Endometrium (tissue), 2 donors: ENCODE results near the gene NXPH3.
"Not testable (repeated sequence)": the region's sequence is repeated elsewhere in the genome, so short reads cannot be mapped to it uniquely, and the experiment has no call there.

Experiments
- FAIRE-seq: peaks from 2 replicates; lab custom pipeline; 2012; peaks lifted over from hg19 to GRCh38; lab: Jason Lieb, UNC
- donor health status: control.
- donor health status: control.

Gene NXPH3

GRCh38 chr17:49575679-49576087 is at the start of gene NXPH3:
Gene NXPH3 (plus strand): TSS chr17:49575871. CDS start chr17:49576220, 349 bp downstream.
- no peak for FAIRE-seq

GRCh38 chr17:49527927-49528651 is 47.6 kb upstream of the NXPH3 start:
- FAIRE-seq, result no peak

- no peak for FAIRE-seq
These were observed 46.7 kb upstream of the NXPH3 start for GRCh38 chr17:49528966-49529365.

- FAIRE-seq, result no peak
These were observed 45.6 kb upstream of the NXPH3 start for GRCh38 chr17:49530118-49530517.

GRCh38 chr17:49543860-49544259 is 31.8 kb upstream of the NXPH3 start:
- no peak for FAIRE-seq

GRCh38 chr17:49545007-49545660 is 30.5 kb upstream of the NXPH3 start:
- no peak for FAIRE-seq

- FAIRE-seq, result no peak
These were observed 29.7 kb upstream of the NXPH3 start for GRCh38 chr17:49545806-49546545.

GRCh38 chr17:49546546-49547535 is 28.8 kb upstream of the NXPH3 start:
- FAIRE-seq, result no peak

GRCh38 chr17:49547566-49547965 is 28.1 kb upstream of the NXPH3 start:
- no peak for FAIRE-seq

GRCh38 chr17:49548051-49548505 is 27.6 kb upstream of the NXPH3 start:
- no peak for FAIRE-seq

- no peak for FAIRE-seq
These were observed 27.0 kb upstream of the NXPH3 start for GRCh38 chr17:49548506-49549310.

- FAIRE-seq, result no peak
These were observed 26.4 kb upstream of the NXPH3 start for GRCh38 chr17:49549311-49549605.

- FAIRE-seq, result no peak
These were observed 25.7 kb upstream of the NXPH3 start for GRCh38 chr17:49549691-49550678.

- not testable (repeated sequence) for FAIRE-seq
These were observed 24.9 kb upstream of the NXPH3 start for GRCh38 chr17:49550764-49551163.

- no peak for FAIRE-seq
These were observed 24.2 kb upstream of the NXPH3 start for GRCh38 chr17:49551221-49552069.

- no peak for FAIRE-seq
These were observed 23.5 kb upstream of the NXPH3 start for GRCh38 chr17:49552070-49552751.

GRCh38 chr17:49553676-49554335 is 21.9 kb upstream of the NXPH3 start:
- no peak for FAIRE-seq
